Measurements from ENCODE around the gene C9.

DNA sequence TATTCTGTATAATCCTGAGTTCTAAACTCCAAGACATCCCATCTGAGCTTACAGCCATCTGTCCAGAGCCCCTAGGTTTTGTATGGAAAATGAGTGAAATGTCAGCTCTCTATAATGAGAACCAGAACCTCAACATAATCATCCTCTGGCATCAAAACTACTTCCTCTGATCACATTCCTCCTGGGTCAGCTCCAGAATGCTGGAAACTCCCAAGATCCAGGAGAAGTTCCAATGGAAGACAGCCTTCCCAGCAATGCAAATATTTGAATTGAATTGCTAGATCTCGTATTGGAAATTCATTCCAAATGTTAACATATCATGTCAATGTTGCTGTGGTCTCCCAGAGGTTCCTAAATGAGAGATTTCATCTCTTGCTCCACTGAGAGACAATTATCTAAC, 23.8 kb downstream of the C9 start:
- TF ChIP-seq POLR2A (IDR thresholded peaks at IDR 0.05), result no peak
- TF ChIP-seq, protein P1, sequence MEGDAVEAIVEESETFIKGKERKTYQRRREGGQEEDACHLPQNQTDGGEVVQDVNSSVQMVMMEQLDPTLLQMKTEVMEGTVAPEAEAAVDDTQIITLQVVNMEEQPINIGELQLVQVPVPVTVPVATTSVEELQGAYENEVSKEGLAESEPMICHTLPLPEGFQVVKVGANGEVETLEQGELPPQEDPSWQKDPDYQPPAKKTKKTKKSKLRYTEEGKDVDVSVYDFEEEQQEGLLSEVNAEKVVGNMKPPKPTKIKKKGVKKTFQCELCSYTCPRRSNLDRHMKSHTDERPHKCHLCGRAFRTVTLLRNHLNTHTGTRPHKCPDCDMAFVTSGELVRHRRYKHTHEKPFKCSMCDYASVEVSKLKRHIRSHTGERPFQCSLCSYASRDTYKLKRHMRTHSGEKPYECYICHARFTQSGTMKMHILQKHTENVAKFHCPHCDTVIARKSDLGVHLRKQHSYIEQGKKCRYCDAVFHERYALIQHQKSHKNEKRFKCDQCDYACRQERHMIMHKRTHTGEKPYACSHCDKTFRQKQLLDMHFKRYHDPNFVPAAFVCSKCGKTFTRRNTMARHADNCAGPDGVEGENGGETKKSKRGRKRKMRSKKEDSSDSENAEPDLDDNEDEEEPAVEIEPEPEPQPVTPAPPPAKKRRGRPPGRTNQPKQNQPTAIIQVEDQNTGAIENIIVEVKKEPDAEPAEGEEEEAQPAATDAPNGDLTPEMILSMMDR (IDR thresholded peaks at IDR 0.05), result no peak
- no peak for TF ChIP-seq POLR2AphosphoS5 (IDR thresholded peaks at IDR 0.05)
